Mucosa of stomach (tissue), 1 donor: ENCODE measurements around the gene ADAMTS6.
"Not testable (repeated sequence)": the region's sequence is repeated elsewhere in the genome, so short reads cannot be mapped to it uniquely, and the experiment has no call there.

Experiments
- H3K27me3 ChIP-seq: one replicate; pipeline ENCODE4 v1.7.0; 2013; ENCODE audit warnings: mild to moderate bottlenecking, low read length; ENCODE audit not compliant: control insufficient read depth, insufficient read depth
- H3K36me3 ChIP-seq: one replicate; pipeline ENCODE4 v1.7.0; 2013; ENCODE audit warnings: low read length; ENCODE audit not compliant: control insufficient read depth, insufficient read depth
- H3K4me1 ChIP-seq: one replicate; pipeline ENCODE4 v1.7.0; 2013; ENCODE audit warnings: mild to moderate bottlenecking, low read length; ENCODE audit not compliant: control insufficient read depth, insufficient read depth
- H3K4me3 ChIP-seq: one replicate; pipeline ENCODE4 v1.7.0; 2013; ENCODE audit warnings: low read length
- H3K9ac ChIP-seq: one replicate; pipeline ENCODE4 v1.7.0; 2013; ENCODE audit warnings: mild to moderate bottlenecking, low read length, moderate library complexity
- H3K9me3 ChIP-seq: one replicate; pipeline ENCODE4 v1.7.0; 2013; ENCODE audit warnings: mild to moderate bottlenecking, low read length, moderate library complexity; ENCODE audit not compliant: control insufficient read depth
- donor health status: Pancreatic carcinoma.

Gene ADAMTS6

DNA sequence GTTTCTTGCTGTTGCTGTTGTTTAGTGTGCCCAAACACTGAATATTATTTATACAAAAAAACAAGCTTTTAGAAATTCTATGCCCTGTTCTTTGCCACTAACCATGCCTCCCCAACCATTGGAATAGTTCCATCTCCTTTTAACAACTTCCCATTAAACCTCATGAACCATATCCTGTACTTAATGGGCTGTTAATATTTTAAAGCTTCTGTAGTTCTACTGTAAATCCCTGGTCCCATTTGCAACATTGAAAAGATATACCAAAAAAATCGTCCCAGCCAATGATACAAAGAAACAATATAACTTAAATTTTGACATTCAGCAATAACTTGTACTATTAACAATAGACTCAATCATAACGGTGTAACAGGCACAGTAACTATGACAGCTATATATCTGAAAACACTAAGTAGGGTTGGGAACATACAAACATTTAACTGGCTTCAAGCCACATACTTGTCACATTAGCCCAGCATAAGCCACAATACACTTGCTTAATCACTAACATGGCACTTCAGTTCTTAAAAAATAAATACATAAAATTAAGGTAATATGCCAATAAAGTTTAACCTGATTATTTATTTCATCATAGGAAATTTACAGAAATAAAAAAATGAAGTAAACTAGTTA lies 86.1 kb downstream of the ADAMTS6 start:
- Histone ChIP-seq H3K27me3 (no peaks in the 10 kb centered on the region), H3K9ac (no peak overlapping the region), H3K4me3 (no peak overlapping the region), H3K4me1 (no peaks in the 10 kb centered on the region), H3K9me3 (no peaks in the 10 kb centered on the region), H3K36me3 (no peaks in the 10 kb centered on the region)

DNA sequence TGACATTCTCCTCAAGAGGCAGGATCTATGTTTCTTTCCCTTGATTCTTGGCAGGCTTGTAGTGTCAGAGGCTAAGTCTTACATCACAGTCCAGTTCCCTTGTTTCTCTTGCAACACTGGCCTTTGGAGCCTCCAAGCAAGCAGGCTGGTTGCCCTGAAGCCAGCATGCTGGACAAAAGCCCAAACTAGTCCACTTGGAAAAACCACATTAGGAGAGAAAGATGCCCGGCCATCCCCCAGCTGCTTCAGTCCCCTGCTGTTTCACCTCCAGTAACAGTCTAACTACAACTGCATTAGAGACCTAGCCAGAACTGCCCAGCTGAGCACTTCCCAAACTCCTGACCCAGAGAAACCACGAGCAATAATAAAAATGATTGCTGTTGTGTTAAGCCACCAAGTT lies 87.6 kb downstream of the ADAMTS6 start:
- H3K9ac ChIP-seq, result no peak overlapping the region
- no peaks in the 10 kb centered on the region for H3K4me1 ChIP-seq
- no peaks in the 10 kb centered on the region for H3K27me3 ChIP-seq
- H3K36me3 ChIP-seq, result no peaks in the 10 kb centered on the region
- no peaks in the 10 kb centered on the region for H3K9me3 ChIP-seq
- H3K4me3 ChIP-seq, result no peak overlapping the region

GRCh38 chr5:65391591-65391990 lies 90.1 kb downstream of the ADAMTS6 start:
- H3K4me1 ChIP-seq, result no peaks in the 10 kb centered on the region
- no peak overlapping the region for H3K9ac ChIP-seq
- no peaks in the 10 kb centered on the region for H3K36me3 ChIP-seq
- H3K27me3 ChIP-seq, result no peaks in the 10 kb centered on the region
- no peak overlapping the region for H3K4me3 ChIP-seq
- H3K9me3 ChIP-seq, result no peaks in the 10 kb centered on the region

DNA sequence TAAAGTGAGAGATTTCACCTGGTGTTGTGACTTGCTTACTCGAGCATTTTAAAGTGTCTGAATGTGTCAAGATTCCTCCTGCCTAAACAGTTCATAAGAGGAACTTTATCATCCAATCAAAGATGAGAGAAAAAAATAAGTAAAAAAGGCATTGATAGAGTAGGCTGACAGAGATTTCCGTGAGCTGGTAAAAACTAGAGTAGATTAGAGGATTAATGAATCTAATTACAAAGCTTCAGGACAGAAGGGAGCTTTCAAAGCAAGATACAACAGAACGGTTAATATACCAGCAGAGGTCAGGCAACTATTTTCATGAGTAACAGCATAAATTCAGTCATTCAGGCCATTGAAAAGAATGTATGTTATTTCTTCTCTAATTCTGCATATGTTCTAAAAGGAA lies 91.5 kb downstream of the ADAMTS6 start:
- no peak overlapping the region for H3K9ac ChIP-seq
- H3K27me3 ChIP-seq, result no peaks in the 10 kb centered on the region
- no peaks in the 10 kb centered on the region for H3K36me3 ChIP-seq
- no peak overlapping the region for H3K4me3 ChIP-seq
- H3K4me1 ChIP-seq, result no peaks in the 10 kb centered on the region
- H3K9me3 ChIP-seq, result no peaks in the 10 kb centered on the region

DNA sequence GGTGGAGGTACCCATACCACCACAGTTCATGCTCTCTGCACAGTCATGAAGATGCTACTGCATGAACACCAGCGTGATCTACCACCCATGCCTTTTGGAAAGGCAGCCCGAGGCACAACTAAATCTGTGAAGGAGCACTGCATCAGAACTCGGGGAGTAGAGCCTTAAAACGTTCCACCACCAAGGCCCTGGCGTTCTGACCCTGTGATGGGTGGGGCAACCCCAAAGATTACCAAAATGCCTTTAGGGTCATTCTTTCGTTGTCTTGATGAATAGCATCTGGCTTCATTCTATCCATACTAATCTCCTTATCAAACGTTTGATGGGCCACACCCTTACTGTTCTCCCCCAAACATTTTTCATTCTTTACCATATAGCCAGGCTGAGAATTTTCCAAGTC lies 97.9 kb downstream of the ADAMTS6 start:
- Histone ChIP-seq H3K36me3 (no peaks in the 10 kb centered on the region), H3K4me1 (no peaks in the 10 kb centered on the region), H3K9me3 (no peaks in the 10 kb centered on the region), H3K4me3 (no peak overlapping the region), H3K27me3 (no peaks in the 10 kb centered on the region), H3K9ac (no peak overlapping the region)

GRCh38 chr5:65382582-65382981 lies 99.1 kb downstream of the ADAMTS6 start:
- H3K4me3 ChIP-seq, result no peak overlapping the region
- H3K27me3 ChIP-seq, result no peaks in the 10 kb centered on the region
- no peak overlapping the region for H3K9ac ChIP-seq
- H3K4me1 ChIP-seq, result no peaks in the 10 kb centered on the region
- no peaks in the 10 kb centered on the region for H3K36me3 ChIP-seq
- no peaks in the 10 kb centered on the region for H3K9me3 ChIP-seq

DNA sequence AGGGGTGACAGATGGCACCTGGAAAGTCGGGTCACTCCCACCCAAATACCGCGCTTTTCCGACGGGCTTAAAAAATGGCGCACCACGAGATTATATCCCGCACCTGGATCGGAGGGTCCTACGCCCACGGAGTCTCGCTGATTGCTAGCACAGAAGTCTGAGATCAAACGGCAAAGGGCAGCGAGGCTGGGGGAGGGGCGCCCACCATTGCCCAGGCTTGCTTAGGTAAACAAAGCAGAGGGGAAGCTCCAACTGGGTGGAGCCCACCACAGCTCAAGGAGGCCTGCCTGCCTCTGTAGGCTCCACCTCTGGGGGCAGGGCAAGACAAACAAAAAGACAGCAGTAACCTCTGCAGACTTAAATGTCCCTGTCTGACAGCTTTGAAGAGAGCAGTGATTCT lies 111.2 kb downstream of the ADAMTS6 start:
- not testable (repeated sequence) for H3K9me3 ChIP-seq, H3K36me3 ChIP-seq, H3K4me1 ChIP-seq, H3K27me3 ChIP-seq, H3K4me3 ChIP-seq, H3K9ac ChIP-seq

DNA sequence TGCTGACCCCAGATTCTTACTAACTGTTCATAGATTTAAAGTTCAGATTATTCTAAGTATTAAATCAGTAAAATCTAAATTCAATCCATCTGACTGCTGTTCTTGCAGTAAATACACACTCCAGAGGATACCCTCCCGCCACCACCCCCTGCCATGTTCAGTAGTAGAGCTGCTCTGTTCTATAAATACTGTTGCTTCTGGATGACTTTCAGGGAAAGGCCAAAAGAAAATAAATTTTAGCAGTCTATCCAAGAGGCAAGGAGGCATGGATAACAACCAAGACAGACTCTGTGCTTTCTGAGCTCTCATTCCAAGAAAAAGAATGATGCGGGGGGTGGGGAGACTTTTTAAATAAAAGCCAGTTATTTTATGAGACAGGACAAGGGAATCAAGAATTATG lies 115.1 kb downstream of the ADAMTS6 start:
- no peaks in the 10 kb centered on the region for H3K9me3 ChIP-seq
- no peaks in the 10 kb centered on the region for H3K27me3 ChIP-seq
- no peak overlapping the region for H3K4me3 ChIP-seq
- no peaks in the 10 kb centered on the region for H3K4me1 ChIP-seq
- H3K9ac ChIP-seq, result no peak overlapping the region
- H3K36me3 ChIP-seq, result no peaks in the 10 kb centered on the region

GRCh38 chr5:65364907-65365306 lies 116.8 kb downstream of the ADAMTS6 start:
- H3K27me3 ChIP-seq, result no peaks in the 10 kb centered on the region
- H3K4me1 ChIP-seq, result no peaks in the 10 kb centered on the region
- H3K4me3 ChIP-seq, result no peak overlapping the region
- H3K9me3 ChIP-seq, result no peaks in the 10 kb centered on the region
- no peaks in the 10 kb centered on the region for H3K36me3 ChIP-seq
- no peak overlapping the region for H3K9ac ChIP-seq

- no peak overlapping the region for H3K4me3 ChIP-seq
- no peaks in the 10 kb centered on the region for H3K4me1 ChIP-seq
- H3K36me3 ChIP-seq, result no peaks in the 10 kb centered on the region
Observed at GRCh38 chr5:65363499-65363898, 118.2 kb downstream of the ADAMTS6 start.

DNA sequence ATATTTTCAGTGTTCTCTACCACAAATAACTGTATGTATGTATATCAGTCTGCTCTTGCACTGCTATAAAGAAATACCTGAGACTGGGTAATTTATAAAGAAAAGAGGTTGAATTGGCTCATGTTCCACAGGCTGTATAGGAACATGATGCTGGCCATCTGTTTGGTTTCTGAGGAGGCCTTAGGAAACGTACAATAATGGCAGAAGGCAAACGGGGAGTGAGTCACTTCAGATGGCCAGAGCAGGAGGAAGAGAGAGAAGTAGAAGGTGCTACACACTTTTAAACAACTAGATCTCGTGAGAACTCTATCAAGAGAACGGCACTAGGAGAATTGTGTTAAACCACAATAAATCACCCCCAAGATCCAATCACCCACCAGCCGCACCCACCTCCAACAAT lies 121.7 kb downstream of the ADAMTS6 start:
- Histone ChIP-seq H3K27me3 (no peaks in the 10 kb centered on the region), H3K4me1 (no peaks in the 10 kb centered on the region), H3K36me3 (no peaks in the 10 kb centered on the region), H3K4me3 (no peak overlapping the region), H3K9ac (no peak overlapping the region), H3K9me3 (no peaks in the 10 kb centered on the region)

More at GRCh38 chr5:65363499-65363898, 118.2 kb downstream of the ADAMTS6 start:
- no peak overlapping the region for H3K9ac ChIP-seq
- no peaks in the 10 kb centered on the region for H3K9me3 ChIP-seq
- no peaks in the 10 kb centered on the region for H3K27me3 ChIP-seq

DNA sequence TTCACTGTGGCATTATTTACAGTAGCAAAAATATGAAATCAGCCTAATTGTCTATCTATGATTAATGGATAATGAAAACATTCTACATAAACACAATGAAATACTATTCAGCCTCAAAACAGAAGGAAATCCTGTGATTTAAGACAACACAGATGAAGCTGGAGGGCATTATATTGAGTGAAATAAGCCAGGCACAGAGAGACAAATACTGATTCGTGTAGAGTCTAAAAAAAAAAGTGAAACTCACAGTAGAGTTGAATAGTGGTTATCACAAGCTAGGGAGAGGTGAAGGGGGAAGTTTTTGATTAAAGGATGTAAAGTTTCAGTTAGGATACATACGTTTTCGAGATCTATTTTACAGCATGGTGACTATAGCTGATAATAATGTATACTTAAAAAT lies 122.2 kb downstream of the ADAMTS6 start:
- Histone ChIP-seq H3K4me1 (no peaks in the 10 kb centered on the region), H3K9ac (no peak overlapping the region), H3K36me3 (no peaks in the 10 kb centered on the region), H3K27me3 (no peaks in the 10 kb centered on the region), H3K9me3 (no peaks in the 10 kb centered on the region), H3K4me3 (no peak overlapping the region)

- Histone ChIP-seq H3K4me3 (no peak overlapping the region), H3K27me3 (no peaks in the 10 kb centered on the region), H3K9ac (no peak overlapping the region), H3K9me3 (no peaks in the 10 kb centered on the region), H3K36me3 (no peaks in the 10 kb centered on the region), H3K4me1 (no peaks in the 10 kb centered on the region)
Observed at GRCh38 chr5:65356274-65356673, 125.4 kb downstream of the ADAMTS6 start.
